GM21526 (cell line): Measurements from ENCODE around the gene HMGXB3.

Source experiments
- ATAC-seq: cut with Tn5 transposase; IDR thresholded peaks from one replicate; pipeline ENCODE4 v1.9.1; 2021; ENCODE audit warnings: moderate library complexity; ENCODE audit not compliant: unreplicated experiment, low FRiP score

The HMGXB3 gene

GRCh38 chr5:150052226-150052955 is 51.9 kb downstream of the HMGXB3 start:
- no peak for ATAC-seq

GRCh38 chr5:150052956-150053712 is 52.6 kb downstream of the HMGXB3 start:
- no peak for ATAC-seq

- no peak for ATAC-seq
Observed at GRCh38 chr5:150053713-150054392, 53.3 kb downstream of the HMGXB3 start.

GRCh38 chr5:150054569-150054968 is 54.0 kb downstream of the HMGXB3 start:
- ATAC-seq = no peak

GRCh38 chr5:150055326-150056074 is 55.0 kb downstream of the HMGXB3 start:
- ATAC-seq = no peak

- no peak for ATAC-seq
Observed at GRCh38 chr5:150056075-150056443, 55.5 kb downstream of the HMGXB3 start.

GRCh38 chr5:150057052-150057451 is 56.5 kb downstream of the HMGXB3 start:
- ATAC-seq = no peak

GRCh38 chr5:150057511-150057910 is 57.0 kb downstream of the HMGXB3 start:
- ATAC-seq = no peak

- ATAC-seq = no peak
Observed at GRCh38 chr5:150057996-150058395, 57.5 kb downstream of the HMGXB3 start.

- no peak for ATAC-seq
Observed at GRCh38 chr5:150058480-150059126, 58.1 kb downstream of the HMGXB3 start.

- ATAC-seq = no peak
Observed at GRCh38 chr5:150059623-150060022, 59.1 kb downstream of the HMGXB3 start.

GRCh38 chr5:150060471-150060870 is 59.9 kb downstream of the HMGXB3 start:
- no peak for ATAC-seq

- no peak for ATAC-seq
Observed at GRCh38 chr5:150061538-150061995, 61.0 kb downstream of the HMGXB3 start.

- ATAC-seq = no peak
Observed at GRCh38 chr5:150062216-150062922, 61.8 kb downstream of the HMGXB3 start.

- ATAC-seq = no peak
Observed at GRCh38 chr5:150063638-150064037, 63.1 kb downstream of the HMGXB3 start.

- ATAC-seq = no peak
Observed at GRCh38 chr5:150064681-150065220, 64.2 kb downstream of the HMGXB3 start.

GRCh38 chr5:150065346-150065745 is 64.8 kb downstream of the HMGXB3 start:
- no peak for ATAC-seq

GRCh38 chr5:150065886-150066285 is 65.3 kb downstream of the HMGXB3 start:
- no peak for ATAC-seq

GRCh38 chr5:150066436-150066835 is 65.9 kb downstream of the HMGXB3 start:
- ATAC-seq = no peak
